CD14-positive monocyte (primary cell): Measurements from ENCODE around the gene UBE2U. TPM values are rescaled to one million over a fixed set of nuclear protein-coding genes. Genes with fewer than 3 reads are reported as not detected.
"Not testable (repeated sequence)": the region's sequence is repeated elsewhere in the genome, so short reads cannot be mapped to it uniquely, and the experiment has no call there.

Experiments used
- DNase-seq, 3 donors: peaks; one replicate each; pipeline ENCODE4 v3.0.0-alpha.2; 2011 to 2022
- H2AFZ ChIP-seq: 2 replicates; pipeline ENCODE4 v1.6.0; 2012; ENCODE audit warnings: mild to moderate bottlenecking, low read depth, low read length, inconsistent platforms; ENCODE audit not compliant: insufficient read depth, poor library complexity, severe bottlenecking
- H3K27ac ChIP-seq, 2 donors: 1 replicate in 1 of 2; 2 replicates in 1 of 2; pipeline ENCODE4 v1.5.1; 2012 to 2013; ENCODE audit warnings: low read length in 2 of 2, control low read depth in 1 of 2, inconsistent platforms in 1 of 2, low read depth in 1 of 2, mild to moderate bottlenecking in 1 of 2
- H3K27me3 ChIP-seq, 2 donors: one replicate each; pipeline versions ENCODE4 v1.6.0 to v1.6.1; 2011 to 2013; ENCODE audit warnings: low read length in 2 of 2; ENCODE audit not compliant: control insufficient read depth in 2 of 2, insufficient read depth in 2 of 2
- H3K36me3 ChIP-seq, 2 donors: replicated peaks in 1 of 2; 1 replicate in 1 of 2; 2 replicates in 1 of 2; pipeline versions ENCODE4 v1.5.1 to v1.6.1; 2012 to 2013; ENCODE audit warnings: low read length in 2 of 2, control low read depth in 1 of 2, inconsistent platforms in 1 of 2, mild to moderate bottlenecking in 1 of 2; ENCODE audit not compliant: insufficient read depth in 2 of 2, control insufficient read depth in 1 of 2
- H3K4me1 ChIP-seq, 2 donors: 1 replicate in 1 of 2; 2 replicates in 1 of 2; pipeline versions ENCODE4 v1.5.1 to v1.6.1; 2012 to 2013; ENCODE audit warnings: low read length in 2 of 2, control low read depth in 1 of 2, inconsistent platforms in 1 of 2, mild to moderate bottlenecking in 1 of 2, moderate library complexity in 1 of 2; ENCODE audit not compliant: insufficient read depth in 2 of 2, control insufficient read depth in 1 of 2
- H3K4me2 ChIP-seq: replicated peaks from 2 replicates; pipeline ENCODE3; 2012; ENCODE audit warnings: low read length, moderate library complexity, mild to moderate bottlenecking; ENCODE audit not compliant: poor library complexity, severe bottlenecking; ENCODE audit errors: extremely low read depth
- H3K4me3 ChIP-seq, 3 experiments: fragments of 200-600 bp in 1 of 3; sonication (generic) in 1 of 3; replicated peaks in 1 of 3; 1 replicate in 2 of 3; 2 replicates in 1 of 3; pipeline ENCODE4 v1.5.1; 2011 to 2013; ENCODE audit warnings: low read length in 3 of 3, mild to moderate bottlenecking in 3 of 3, control low read depth in 2 of 3, low read depth in 2 of 3, inconsistent platforms in 1 of 3, moderate library complexity in 1 of 3
- H3K79me2 ChIP-seq: 2 replicates; pipeline ENCODE4 v1.6.0; 2012; ENCODE audit warnings: mild to moderate bottlenecking, control low read depth, inconsistent platforms, low read length, moderate library complexity; ENCODE audit not compliant: insufficient read depth
- H3K9ac ChIP-seq: 2 replicates; pipeline ENCODE4 v1.6.0; 2017; ENCODE audit warnings: low read length, mild to moderate bottlenecking; ENCODE audit not compliant: insufficient read depth, poor library complexity, severe bottlenecking
- H3K9me3 ChIP-seq, 2 donors: replicated peaks in 1 of 2; 1 replicate in 1 of 2; 2 replicates in 1 of 2; pipeline versions ENCODE4 v1.5.1 to v1.6.1; 2012 to 2013; ENCODE audit warnings: low read length in 2 of 2, control low read depth in 1 of 2; ENCODE audit not compliant: control insufficient read depth in 1 of 2, insufficient read depth in 1 of 2
- H4K20me1 ChIP-seq: 2 replicates; pipeline ENCODE4 v1.6.0; 2012; ENCODE audit warnings: mild to moderate bottlenecking, low read length, control low read depth, moderate library complexity; ENCODE audit not compliant: insufficient read depth
- H3K27ac Mint-ChIP-seq, 7 donors: one replicate each; pipeline ENCODE4 v1.8.0; 2020; ENCODE audit warnings: mild to moderate bottlenecking in 7 of 7, mixed read lengths in 7 of 7, moderate library complexity in 6 of 7, inconsistent platforms in 2 of 7
- H3K27me3 Mint-ChIP-seq, 3 donors: one replicate each; pipeline ENCODE4 v1.8.0; 2021 to 2022; ENCODE audit warnings: low read depth in 3 of 3, mild to moderate bottlenecking in 3 of 3, mixed read lengths in 3 of 3, moderate library complexity in 3 of 3, inconsistent platforms in 1 of 3
- H3K36me3 Mint-ChIP-seq, 2 donors: one replicate each; pipeline ENCODE4 v1.8.0; 2020; ENCODE audit warnings: mixed read lengths in 2 of 2, inconsistent platforms in 1 of 2, mild to moderate bottlenecking in 1 of 2
- H3K4me1 Mint-ChIP-seq: one replicate; pipeline ENCODE4 v1.8.0; 2020; ENCODE audit warnings: mild to moderate bottlenecking, mixed read lengths
- H3K4me3 Mint-ChIP-seq, 2 donors: one replicate each; pipeline ENCODE4 v1.8.0; 2020; ENCODE audit warnings: mild to moderate bottlenecking in 2 of 2, mixed read lengths in 2 of 2, moderate library complexity in 1 of 2
- H3K9me3 Mint-ChIP-seq, 7 donors: one replicate each; pipeline ENCODE4 v1.8.0; 2020 to 2022; ENCODE audit warnings: mixed read lengths in 7 of 7, mild to moderate bottlenecking in 6 of 7, moderate library complexity in 6 of 7, inconsistent platforms in 2 of 7
- WGBS: methylation state at CpG from one replicate; pipeline ENCODE4 v1.1.5; 2013; ENCODE audit warnings: missing lambda C conversion rate; ENCODE audit not compliant: insufficient coverage; 5-methylcytosine and 5-hydroxymethylcytosine counted together
- intact Hi-C, 2 donors: fragments of 100-400 bp; cut with micrococcal nuclease; formaldehyde crosslinking; loops; one replicate each; pipeline versions ENCODE4 v1.15.0 to v1.15.1; 2023
- polyA plus RNA-seq, 3 donors: library from polyadenylated mRNA; depleted of rRNA in 1 of 3; unstranded in 2 of 3; stranded (reverse) in 1 of 3; fragments of 300-500 nt in 2 of 3; fragments of >200 nt in 1 of 3; fragmentation: Illumina TruSeq in 2 of 3; gene quantifications; 1 replicate in 2 of 3; 2 replicates in 1 of 3; pipeline ENCODE4 v1.2.3, GENCODE V29; 2012 to 2021
- TF ChIP-seq, protein P1 (sequence below): fragments of 200-600 bp; IDR thresholded peaks from one replicate; pipeline ENCODE4 v1.8.0; 2022; ENCODE audit warnings: antibody characterized with exemption, mild to moderate bottlenecking

UBE2U gene
- polyA plus RNA-seq, 3 donors: not detected

DNA sequence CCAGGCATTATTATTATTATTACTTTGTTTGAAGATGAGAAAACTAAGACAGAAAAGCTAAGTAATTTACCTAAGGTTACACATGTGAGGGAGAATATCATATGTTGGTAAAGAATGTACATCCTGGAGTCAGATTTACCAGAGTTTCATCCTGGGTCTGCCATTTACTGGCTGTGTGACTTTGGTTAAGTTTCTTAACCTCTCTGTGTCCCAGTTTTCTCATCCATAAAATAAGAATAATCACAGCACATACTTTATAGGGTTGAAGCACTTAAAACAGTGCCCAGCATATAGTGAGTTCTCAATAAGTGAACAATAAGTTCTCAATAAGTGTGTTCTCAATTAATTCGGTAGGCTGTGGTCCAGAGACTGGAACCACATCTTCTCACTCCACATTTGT is 32.5 kb downstream of the UBE2U start:
- Mint-ChIP-seq H3K4me3 (no peak overlapping the region), H3K4me1 (peaks cover 8% of the 10 kb centered on the region), H3K27ac (no peak overlapping the region), H3K27me3 (no peaks in the 10 kb centered on the region), H3K9me3 (peaks cover 0 to 4% (median 2%) of the 10 kb centered on the region in 7 donors), H3K36me3 (no peaks in the 10 kb centered on the region)
- Histone ChIP-seq H2AFZ (no peak overlapping the region), H4K20me1 (no peaks in the 10 kb centered on the region), H3K79me2 (no peaks in the 10 kb centered on the region), H3K9ac (no peak overlapping the region), H3K4me1 (no peaks in the 10 kb centered on the region), H3K4me2 (no peak overlapping the region), H3K27me3 (no peaks in the 10 kb centered on the region), H3K36me3 (no peaks in the 10 kb centered on the region), H3K27ac (no peak overlapping the region), H3K4me3 (no peak overlapping the region), H3K9me3 (no peaks in the 10 kb centered on the region)
- TF ChIP-seq, protein P1, sequence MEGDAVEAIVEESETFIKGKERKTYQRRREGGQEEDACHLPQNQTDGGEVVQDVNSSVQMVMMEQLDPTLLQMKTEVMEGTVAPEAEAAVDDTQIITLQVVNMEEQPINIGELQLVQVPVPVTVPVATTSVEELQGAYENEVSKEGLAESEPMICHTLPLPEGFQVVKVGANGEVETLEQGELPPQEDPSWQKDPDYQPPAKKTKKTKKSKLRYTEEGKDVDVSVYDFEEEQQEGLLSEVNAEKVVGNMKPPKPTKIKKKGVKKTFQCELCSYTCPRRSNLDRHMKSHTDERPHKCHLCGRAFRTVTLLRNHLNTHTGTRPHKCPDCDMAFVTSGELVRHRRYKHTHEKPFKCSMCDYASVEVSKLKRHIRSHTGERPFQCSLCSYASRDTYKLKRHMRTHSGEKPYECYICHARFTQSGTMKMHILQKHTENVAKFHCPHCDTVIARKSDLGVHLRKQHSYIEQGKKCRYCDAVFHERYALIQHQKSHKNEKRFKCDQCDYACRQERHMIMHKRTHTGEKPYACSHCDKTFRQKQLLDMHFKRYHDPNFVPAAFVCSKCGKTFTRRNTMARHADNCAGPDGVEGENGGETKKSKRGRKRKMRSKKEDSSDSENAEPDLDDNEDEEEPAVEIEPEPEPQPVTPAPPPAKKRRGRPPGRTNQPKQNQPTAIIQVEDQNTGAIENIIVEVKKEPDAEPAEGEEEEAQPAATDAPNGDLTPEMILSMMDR: no peak
- intact Hi-C loops: no loop called here
- DNase-seq: no peak
- no CpG with 5 or more reads among the region's 1 CpG for WGBS

DNA sequence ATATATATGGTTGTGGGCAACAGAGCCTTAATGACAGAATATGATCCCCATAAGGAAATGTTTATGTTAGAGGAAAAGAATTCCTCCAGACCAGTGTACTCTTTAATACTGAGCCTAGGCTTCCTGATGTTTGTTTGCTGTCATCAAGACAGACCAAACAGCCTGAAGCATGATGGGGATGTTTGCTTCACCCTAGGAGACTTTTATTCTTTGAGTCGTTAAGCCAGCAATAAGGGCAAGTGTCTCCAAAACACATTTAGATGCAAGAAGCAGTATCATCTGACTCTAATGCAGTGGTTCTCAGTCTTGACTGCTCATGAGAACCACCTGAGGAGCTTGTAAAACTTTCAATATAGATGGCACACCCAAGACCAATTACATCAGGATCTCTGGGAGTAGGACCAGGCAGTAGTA is 33.1 kb downstream of the UBE2U start:
- Mint-ChIP-seq H3K27me3 (no peaks in the 10 kb centered on the region), H3K4me1 (peaks cover 5% of the 10 kb centered on the region), H3K9me3 (peaks cover 0 to 4% (median 2%) of the 10 kb centered on the region in 7 donors), H3K4me3 (no peak overlapping the region), H3K27ac (no peak overlapping the region), H3K36me3 (no peaks in the 10 kb centered on the region)
- WGBS: no CpG with 5 or more reads among the region's 1 CpG
- no peak overlapping the region for H3K4me2 ChIP-seq
- H3K27me3 ChIP-seq: no peaks in the 10 kb centered on the region
- TF ChIP-seq, protein P1: no peak
- no peak for DNase-seq
- no peak overlapping the region for H2AFZ ChIP-seq
- no peaks in the 10 kb centered on the region for H3K4me1 ChIP-seq
- H3K27ac ChIP-seq: no peak overlapping the region
- H3K79me2 ChIP-seq: no peaks in the 10 kb centered on the region
- no peaks in the 10 kb centered on the region for H3K36me3 ChIP-seq
- H4K20me1 ChIP-seq: no peaks in the 10 kb centered on the region
- H3K9me3 ChIP-seq: no peaks in the 10 kb centered on the region
- H3K4me3 ChIP-seq: no peak overlapping the region
- intact Hi-C loops: no loop called here
- no peak overlapping the region for H3K9ac ChIP-seq

DNA sequence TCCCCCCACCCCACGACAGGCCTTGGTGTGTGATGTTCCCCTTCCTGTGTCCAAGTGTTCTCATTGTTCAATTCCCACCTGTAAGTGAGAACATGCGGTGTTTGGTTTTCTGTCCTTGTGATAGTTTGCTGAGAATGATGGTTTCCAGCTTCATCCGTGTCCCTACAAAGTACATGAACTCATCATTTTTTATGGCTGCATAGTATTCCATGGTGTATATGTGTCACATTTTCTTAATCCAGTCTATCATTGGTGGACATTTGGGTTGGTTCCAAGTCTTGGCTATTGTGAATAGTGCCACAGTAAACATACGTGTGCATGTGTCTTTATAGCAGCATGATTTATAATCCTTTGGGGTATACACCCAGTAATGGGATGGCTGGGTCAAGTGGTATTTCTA is 36.1 kb downstream of the UBE2U start:
- not testable (repeated sequence) for H3K27ac Mint-ChIP-seq

More for the DNA sequence above, 36.1 kb downstream of the UBE2U start:
- H3K27me3 ChIP-seq, H3K36me3 ChIP-seq, H3K4me2 ChIP-seq, H3K79me2 ChIP-seq, DNase-seq, H3K4me3 ChIP-seq, H3K27me3 Mint-ChIP-seq, H3K4me1 ChIP-seq, H2AFZ ChIP-seq, H3K9me3 Mint-ChIP-seq, H3K9me3 ChIP-seq, H3K36me3 Mint-ChIP-seq, intact Hi-C loops, H3K27ac ChIP-seq, H3K4me3 Mint-ChIP-seq, H3K9ac ChIP-seq, H4K20me1 ChIP-seq: not testable (repeated sequence)
- H3K4me1 Mint-ChIP-seq: peaks cover 13% of the 10 kb centered on the region
- WGBS: no CpG with 5 or more reads among the region's 4 CpGs
